LNCAP (cell line): Measurements from ENCODE around the gene OPRL1.
A peak's percentile ranks its signal among the peaks of the same experiment; 100 is the strongest.

ENCODE experiments used
- CTCF ChIP-seq: fragments of 450-650 bp; IDR thresholded peaks from 2 replicates; pipeline ENCODE4 v1.5.1; 2017; ENCODE audit warnings: mild to moderate bottlenecking

OPRL1 gene

GRCh38 chr20:64140061-64140931, 60.4 kb downstream of the OPRL1 start:
- TF ChIP-seq CTCF, result no peak

GRCh38 chr20:64140956-64141355, 61.1 kb downstream of the OPRL1 start:
- no peak for TF ChIP-seq CTCF

- TF ChIP-seq CTCF, result no peak
Measured at GRCh38 chr20:64142590-64142989, 62.7 kb downstream of the OPRL1 start.

GRCh38 chr20:64143018-64143801, 63.3 kb downstream of the OPRL1 start:
- TF ChIP-seq CTCF, result no peak

- TF ChIP-seq CTCF, result no peak
Measured at GRCh38 chr20:64144144-64144912, 64.4 kb downstream of the OPRL1 start.

- peak; percentile 40; the same call in 1 of the 2 replicates for TF ChIP-seq CTCF
Measured at GRCh38 chr20:64145458-64146300, 65.8 kb downstream of the OPRL1 start.
